DOHH2 (cell line): ENCODE measurements around the gene NUTM2B.
"Not testable (repeated sequence)": the region's sequence is repeated elsewhere in the genome, so short reads cannot be mapped to it uniquely, and the experiment has no call there.

Experiments used
- CTCF ChIP-seq: fragments of 200-600 bp; sonication (generic); IDR thresholded peaks from one replicate; pipeline ENCODE4 v1.5.1; 2014; ENCODE audit warnings: antibody characterized with exemption, mild to moderate bottlenecking, low read depth, low read length; ENCODE audit not compliant: poor library complexity, severe bottlenecking
- EZH2phosphoT487 ChIP-seq: fragments of 200-600 bp; sonication (generic); IDR thresholded peaks from 2 replicates; pipeline ENCODE4 v1.6.1; 2017; ENCODE audit warnings: borderline replicate concordance, mild to moderate bottlenecking, antibody characterized with exemption, low read length, moderate library complexity, mixed read lengths

GRCh38 chr10:79714976-79715375 is 11.9 kb downstream of the NUTM2B start:
- not testable (repeated sequence) for TF ChIP-seq CTCF, EZH2phosphoT487
